ENCODE data around the gene IFT80.
"Not testable (repeated sequence)": the region's sequence is repeated elsewhere in the genome, so short reads cannot be mapped to it uniquely, and the experiment has no call there.

The IFT80 gene

GRCh38 chr3:160400030-160400701 lies 1.1 kb upstream of the IFT80 start:
- no peak for DNase-seq

- no peak for DNase-seq
These were observed 253 bp downstream of the IFT80 start for GRCh38 chr3:160398820-160399124.

DNA sequence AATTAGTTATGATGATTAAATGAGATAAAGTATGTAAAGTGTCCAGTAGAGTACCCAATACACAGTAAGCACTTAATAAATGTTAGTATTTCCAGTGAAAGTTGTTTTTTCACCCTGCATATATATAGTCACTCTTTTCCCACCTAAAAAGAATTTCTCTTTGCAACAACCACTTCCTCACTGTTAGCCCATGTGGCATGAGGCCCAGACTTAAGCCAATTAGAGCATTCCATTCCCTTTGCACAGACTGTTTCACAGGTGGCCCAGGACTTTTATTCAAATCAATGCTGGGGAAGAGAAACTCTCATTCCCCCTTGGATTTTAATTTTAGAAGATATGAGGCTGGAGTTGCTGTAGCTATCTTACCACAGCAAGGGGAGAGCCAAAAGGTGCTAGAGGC lies 3.7 kb downstream of the IFT80 start:
- no peak for DNase-seq

- no peak for DNase-seq
These were observed 5.0 kb downstream of the IFT80 start for GRCh38 chr3:160394009-160394392.

- no peak for DNase-seq
These were observed 5.5 kb downstream of the IFT80 start for GRCh38 chr3:160393346-160394008.

- DNase-seq, result no peak
These were observed 6.2 kb downstream of the IFT80 start for GRCh38 chr3:160392798-160393197.

- no peak for DNase-seq
These were observed 8.4 kb downstream of the IFT80 start for GRCh38 chr3:160390565-160391138.

GRCh38 chr3:160384639-160385318 lies 14.2 kb downstream of the IFT80 start:
- no peak for DNase-seq

GRCh38 chr3:160381470-160381869 lies 17.6 kb downstream of the IFT80 start:
- DNase-seq, result no peak

DNA sequence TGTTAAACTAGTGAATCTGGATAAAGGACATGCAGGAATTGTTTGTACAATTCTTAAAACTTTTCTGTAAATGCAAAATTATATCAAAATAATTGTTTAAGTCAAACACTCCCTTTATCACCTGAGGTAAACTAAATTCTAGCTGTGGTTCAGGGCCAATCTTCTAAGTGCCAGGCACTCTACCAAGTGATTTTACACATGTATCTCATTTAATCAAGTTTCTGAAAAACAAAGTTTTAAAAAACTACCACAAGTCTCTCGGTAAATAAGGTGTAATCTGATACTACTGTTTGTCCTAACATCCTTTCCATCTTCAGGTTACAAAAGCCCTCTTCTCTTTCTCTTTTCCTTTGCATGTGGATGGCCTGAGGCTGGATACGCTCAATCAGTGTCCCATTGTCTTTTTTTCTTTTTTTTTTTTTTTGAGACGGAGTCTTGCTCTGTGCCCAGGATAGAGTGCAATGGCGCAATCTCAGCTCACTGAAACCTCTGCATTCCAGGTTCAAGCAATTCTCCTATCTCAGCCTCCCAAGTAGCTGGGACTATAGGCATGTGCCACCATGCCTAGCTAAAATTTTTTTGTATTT lies 19.3 kb downstream of the IFT80 start:
- DNase-seq, result no peak

- DNase-seq, result no peak
These were observed 20.5 kb downstream of the IFT80 start for GRCh38 chr3:160378331-160379109.

DNA sequence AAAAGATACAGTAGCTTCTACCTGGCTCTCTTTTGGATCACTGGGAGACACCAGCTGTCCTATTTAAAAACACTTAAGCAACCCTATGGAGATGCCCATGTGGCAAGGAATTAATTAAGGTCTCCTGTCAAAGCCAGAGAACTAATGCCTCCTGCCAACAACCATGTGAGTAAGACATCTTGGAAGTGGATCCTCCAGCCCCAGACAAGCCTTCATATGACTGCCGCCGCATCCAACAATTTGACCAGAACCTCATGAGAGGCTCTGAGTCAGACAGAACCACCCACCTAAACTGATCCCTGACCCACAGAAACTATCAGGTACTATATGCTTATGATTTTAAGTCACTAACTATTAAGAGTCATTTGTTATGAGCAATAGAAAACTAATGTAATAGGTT lies 22.3 kb downstream of the IFT80 start:
- no peak for DNase-seq

- DNase-seq, result no peak
These were observed 24.1 kb downstream of the IFT80 start for GRCh38 chr3:160374925-160375324.

DNA sequence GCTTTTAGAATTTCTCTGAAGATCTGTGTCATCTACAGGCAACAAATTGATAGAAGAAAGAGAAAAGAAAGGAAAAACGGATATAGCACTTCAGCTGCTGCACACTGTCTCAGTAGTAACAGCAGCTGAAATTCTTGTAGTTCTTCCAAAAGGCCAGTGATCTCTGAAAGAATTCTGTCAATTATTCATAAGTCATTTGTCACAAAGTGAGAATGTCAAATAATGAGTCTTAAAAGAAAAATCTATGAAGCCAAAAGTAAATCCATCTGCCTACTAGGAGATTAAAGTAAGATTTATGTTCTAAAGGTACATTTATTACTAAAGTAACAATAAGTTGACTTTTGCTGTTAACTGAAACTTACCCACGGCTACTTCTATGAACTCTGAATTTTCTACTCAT lies 24.6 kb downstream of the IFT80 start:
- no peak for DNase-seq

- no peak for DNase-seq
These were observed 25.4 kb downstream of the IFT80 start for GRCh38 chr3:160373655-160374054.

DNA sequence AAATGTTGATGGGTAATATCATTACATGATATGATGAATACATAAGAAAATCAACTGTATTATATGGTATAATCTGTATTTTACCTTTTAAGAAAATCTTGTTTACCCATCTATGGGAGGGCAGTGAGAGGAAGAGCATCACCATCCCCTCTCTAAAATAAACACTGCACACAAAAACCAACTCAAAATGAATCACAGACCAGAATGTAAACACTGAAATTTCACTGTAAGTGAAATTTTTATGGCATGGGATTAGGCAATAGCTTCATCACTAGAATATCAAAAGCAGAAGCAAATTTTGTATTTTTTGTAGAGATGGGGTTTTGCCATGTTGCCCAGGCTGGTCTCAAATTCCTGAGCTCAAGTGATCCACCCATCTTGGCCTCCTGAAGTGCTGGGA lies 26.2 kb downstream of the IFT80 start:
- no peak for DNase-seq

- DNase-seq, result no peak
These were observed 27.8 kb downstream of the IFT80 start for GRCh38 chr3:160370987-160371857.

GRCh38 chr3:160369784-160370183 lies 29.2 kb downstream of the IFT80 start:
- no peak for DNase-seq

- DNase-seq, result peak; percentile 6
These were observed 30.2 kb downstream of the IFT80 start for GRCh38 chr3:160368804-160369203.

- no peak for DNase-seq
These were observed 33.0 kb downstream of the IFT80 start for GRCh38 chr3:160365869-160366522.

DNA sequence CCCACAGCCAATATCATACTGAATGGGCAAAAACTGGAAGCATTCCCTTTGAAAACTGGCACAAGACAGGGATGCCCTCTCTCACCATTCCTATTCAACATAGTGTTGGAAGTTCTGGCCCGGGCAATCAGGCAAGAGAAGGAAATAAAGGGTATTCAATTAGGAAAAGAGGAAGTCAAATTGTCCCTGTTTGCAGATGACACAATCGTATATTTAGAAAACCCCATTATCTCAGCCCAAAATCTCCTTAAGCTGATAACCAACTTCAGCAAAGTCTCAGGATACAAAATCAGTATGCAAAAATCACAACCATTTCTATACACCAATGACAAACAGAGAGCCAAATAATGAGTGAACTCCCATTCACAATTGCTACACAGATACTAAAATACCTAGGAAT lies 36.1 kb downstream of the IFT80 start:
- DNase-seq, result not testable (repeated sequence)
